ENCODE results near the gene CTBP2.
"Not testable (repeated sequence)": the region's sequence is repeated elsewhere in the genome, so short reads cannot be mapped to it uniquely, and the experiment has no call there.

CTBP2 gene

GRCh38 chr10:125158601-125159485 is 1.5 kb downstream of the CTBP2 start:
- no peak for DNase-seq (ENCODE audit: low read depth in 4 of 4, low spot score in 1 of 4)

- no peak for DNase-seq (ENCODE audit: low read depth in 4 of 4, low spot score in 1 of 4)
Measured at GRCh38 chr10:125158275-125158600, 2.1 kb downstream of the CTBP2 start.

- no peak for DNase-seq (ENCODE audit: low read depth in 4 of 4, low spot score in 1 of 4)
Measured at GRCh38 chr10:125157505-125157904, 2.9 kb downstream of the CTBP2 start.

GRCh38 chr10:125156739-125157480 is 3.5 kb downstream of the CTBP2 start:
- no peak for DNase-seq (ENCODE audit: low read depth in 4 of 4, low spot score in 1 of 4)

DNA sequence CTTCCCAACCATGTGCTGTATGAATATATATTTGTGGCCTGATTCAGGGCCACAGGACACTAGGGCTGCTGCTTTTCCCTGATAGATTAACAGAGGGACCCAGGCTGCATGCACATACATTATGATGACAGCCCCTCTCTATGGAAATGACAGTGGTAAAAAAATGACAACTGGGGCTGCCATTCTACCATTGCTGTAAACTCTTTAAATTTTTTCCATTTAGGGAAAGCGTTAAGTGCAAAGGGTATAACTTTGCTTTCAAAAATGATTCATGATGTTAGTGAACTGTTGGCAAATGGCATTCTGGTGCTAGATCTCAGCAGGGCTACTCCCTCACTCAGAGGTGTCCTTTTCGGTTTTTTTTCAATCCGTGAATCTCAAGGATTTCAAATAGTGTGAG is 4.2 kb downstream of the CTBP2 start:
- no peak for DNase-seq (ENCODE audit: low read depth in 4 of 4, low spot score in 1 of 4)

DNA sequence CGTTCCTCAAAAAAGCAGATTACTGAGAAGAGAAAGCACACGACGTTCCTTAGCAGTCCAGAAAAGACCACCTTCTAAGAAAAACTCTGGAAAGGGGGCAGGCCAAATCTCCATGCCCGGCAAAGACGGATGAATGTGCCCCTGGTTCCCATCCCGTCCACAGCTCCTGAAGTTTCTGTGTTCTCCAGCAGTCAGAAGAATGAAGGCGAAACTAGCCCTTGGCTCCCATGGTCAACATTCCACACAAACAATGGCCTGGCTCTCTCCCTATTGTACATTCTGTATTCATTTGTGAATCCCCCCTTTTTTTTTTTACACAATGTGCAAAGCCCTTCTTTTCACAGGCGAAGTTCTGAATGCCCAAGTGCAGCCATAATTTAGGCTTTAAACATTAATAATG is 5.3 kb downstream of the CTBP2 start:
- DNase-seq (ENCODE audit: low read depth in 4 of 4, low spot score in 1 of 4): no peak

DNA sequence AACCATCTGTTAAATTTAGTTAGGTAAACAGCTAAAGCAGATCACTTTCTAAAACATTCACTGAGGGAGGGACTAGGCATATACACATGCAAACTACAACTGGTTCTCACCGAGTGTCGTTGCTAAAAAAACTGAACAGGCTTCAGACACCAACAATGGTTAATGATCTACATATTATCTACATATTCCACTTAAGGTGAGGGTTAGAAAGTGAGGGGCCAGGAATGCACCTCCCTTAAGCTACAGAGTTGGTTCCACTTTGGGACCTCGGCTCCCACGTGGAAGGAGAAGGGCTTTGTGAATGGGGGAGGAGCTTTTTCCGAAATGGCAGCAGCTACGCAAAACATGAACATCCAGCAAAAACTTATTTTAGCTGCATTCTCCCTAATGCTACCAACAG is 5.8 kb downstream of the CTBP2 start:
- DNase-seq (ENCODE audit: low read depth in 4 of 4, low spot score in 1 of 4): no peak

DNA sequence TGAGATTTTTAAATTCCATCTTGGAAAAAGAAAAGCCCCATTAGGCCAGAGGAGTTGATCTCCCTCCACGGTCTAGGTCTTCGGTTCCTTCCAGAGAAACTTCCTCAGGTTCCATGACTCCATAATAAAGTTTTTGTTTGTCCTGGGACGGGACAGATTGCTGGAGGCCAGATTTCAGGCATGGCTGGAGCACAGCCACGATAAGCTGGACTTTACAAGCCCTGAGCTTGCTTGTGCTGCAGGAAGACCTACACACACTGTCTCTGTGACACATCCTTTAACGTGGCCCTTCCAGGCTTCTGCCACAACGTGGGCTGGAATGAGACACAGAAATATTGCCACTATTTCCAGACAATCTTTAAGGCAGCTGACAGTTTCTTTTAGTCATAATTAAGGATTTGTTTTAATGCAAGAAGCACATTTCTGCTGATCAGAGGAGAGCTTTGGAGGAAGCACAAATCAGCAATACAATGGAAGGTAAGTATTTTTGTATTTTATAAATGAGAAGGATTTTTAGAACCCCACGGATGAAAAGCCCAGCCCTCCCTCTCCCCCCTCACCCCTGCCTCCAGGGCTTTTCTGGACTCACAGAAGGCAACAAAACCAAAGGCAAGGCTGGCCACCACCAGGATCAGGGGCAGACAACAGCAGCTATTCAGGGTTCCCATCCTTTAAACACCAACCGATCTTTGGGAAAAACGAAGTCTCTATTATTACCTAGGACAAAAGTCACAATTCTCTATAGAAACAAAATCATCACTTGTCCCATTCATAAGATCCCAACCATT is 6.5 kb downstream of the CTBP2 start:
- DNase-seq (ENCODE audit: low read depth in 4 of 4, low spot score in 1 of 4): no peak

GRCh38 chr10:125152450-125153368 is 7.7 kb downstream of the CTBP2 start:
- no peak for DNase-seq (ENCODE audit: low read depth in 4 of 4, low spot score in 1 of 4)

DNA sequence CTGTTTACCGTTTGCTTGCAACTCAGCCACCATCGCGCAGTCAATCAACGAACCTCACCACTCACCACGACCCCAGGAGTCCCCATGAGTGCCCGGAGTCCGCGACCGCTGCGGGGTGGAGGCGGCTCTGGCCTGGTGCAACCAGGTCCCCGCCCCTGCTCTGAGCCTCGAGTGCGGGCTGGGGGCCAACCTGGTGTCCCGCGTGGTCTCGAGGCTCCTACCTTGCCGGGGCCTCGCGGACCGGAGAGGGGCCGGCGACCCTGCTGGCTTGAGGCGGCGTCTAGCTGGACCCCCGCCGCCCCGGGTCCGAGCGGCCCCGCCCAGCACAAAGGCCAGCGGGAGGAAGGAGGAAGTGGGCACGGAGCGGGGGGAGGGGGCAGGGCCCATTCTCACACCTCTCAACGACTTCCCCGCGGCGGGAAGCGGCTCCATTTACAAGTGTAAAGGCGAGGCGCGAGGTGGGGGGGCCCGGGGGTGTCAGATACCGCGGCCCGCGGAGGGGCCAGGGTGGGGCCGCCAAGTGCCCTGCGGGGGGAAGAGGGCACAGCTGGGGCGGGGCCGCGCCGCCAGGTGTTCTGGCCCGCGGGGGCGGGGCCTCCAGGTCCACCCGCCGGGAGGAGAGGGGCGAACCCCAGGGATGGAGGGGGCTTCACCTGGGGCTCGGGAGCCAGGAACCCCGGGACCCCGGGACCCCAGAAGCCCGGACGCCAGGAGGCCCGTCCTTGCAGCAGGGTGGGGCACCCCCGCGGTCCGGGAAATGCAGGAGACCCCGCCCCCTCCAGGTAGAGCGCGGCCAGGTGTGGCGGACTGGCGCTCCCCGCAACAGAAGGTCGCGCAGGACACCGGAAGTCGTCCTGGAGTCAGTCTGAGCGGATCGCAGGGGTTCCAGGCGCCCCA is 8.6 kb downstream of the CTBP2 start:
- DNase-seq (ENCODE audit: low read depth in 4 of 4, low spot score in 1 of 4): no peak

DNA sequence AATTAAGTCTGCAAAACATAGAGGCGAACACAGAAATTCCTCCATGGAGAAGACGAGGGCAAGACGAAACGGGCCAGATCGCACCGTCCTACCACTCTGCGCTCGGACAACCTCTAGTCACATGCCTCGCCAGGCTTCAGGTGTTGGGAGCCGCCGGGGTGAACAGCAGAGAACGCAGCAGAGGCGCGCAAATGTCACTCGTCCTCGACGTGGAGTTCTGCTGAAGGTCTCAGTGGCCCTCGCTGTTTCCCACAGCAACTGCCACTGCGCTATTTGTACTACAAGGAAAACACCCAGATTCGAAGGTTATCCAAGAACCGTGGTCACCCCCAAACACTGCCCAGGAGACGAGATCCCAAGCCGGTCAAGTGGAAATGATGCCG is 9.2 kb downstream of the CTBP2 start:
- no peak for DNase-seq (ENCODE audit: low read depth in 4 of 4, low spot score in 1 of 4)

DNA sequence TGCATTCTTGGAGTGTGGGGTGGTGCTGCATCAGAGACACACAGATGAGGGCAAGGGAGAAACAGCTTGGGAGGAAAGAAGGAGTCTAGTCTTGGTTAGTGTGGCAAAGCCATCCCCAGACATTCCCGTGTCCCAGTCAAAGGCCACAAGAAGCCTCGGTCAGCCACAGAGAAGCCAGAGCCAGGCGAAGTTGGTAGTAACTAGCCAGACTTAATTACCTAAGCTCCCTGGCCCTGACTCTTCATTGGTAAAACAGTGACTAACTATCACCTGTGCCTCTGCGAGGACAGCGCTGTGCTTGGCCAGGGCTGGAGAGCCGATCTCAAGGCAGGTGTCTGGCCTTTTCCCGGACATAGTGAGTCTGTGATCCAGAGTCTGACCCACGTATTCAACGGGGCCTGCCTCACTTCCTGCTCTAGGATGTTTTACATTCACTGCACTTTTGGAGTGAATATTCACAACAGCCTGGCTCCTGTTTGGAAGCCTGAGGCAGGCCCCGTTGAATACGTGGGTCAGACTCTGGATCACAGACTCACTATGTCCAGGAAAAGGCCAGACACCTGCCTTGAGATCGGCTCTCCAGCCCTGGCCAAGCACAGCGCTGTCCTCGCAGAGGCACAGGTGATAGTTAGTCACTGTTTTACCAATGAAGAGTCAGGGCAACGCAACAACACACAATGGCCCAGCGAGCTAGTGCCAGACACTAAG is 9.8 kb downstream of the CTBP2 start:
- not testable (repeated sequence) for DNase-seq (ENCODE audit: low read depth in 4 of 4, low spot score in 1 of 4)

DNA sequence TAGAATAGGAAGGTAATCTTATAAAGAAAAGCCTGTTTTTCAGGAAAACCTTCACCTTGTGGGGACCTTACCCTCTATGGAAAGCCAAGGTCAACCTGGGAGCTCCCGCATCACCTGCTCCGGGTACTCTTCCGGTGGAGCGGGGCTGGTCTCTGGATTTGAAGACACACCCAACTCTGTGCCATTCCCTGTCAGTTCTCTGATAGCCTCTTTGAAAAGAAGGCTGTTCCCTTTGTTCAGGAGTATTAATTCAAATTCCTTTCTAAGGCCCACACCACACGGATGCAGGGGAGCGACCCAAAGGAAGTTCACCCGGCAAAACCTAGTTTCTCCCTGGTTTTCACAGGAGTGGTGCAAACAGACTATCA is 10.7 kb downstream of the CTBP2 start:
- DNase-seq (ENCODE audit: low read depth in 4 of 4, low spot score in 1 of 4): no peak

GRCh38 chr10:125149036-125149679 is 11.2 kb downstream of the CTBP2 start:
- no peak for DNase-seq (ENCODE audit: low read depth in 4 of 4, low spot score in 1 of 4)

DNA sequence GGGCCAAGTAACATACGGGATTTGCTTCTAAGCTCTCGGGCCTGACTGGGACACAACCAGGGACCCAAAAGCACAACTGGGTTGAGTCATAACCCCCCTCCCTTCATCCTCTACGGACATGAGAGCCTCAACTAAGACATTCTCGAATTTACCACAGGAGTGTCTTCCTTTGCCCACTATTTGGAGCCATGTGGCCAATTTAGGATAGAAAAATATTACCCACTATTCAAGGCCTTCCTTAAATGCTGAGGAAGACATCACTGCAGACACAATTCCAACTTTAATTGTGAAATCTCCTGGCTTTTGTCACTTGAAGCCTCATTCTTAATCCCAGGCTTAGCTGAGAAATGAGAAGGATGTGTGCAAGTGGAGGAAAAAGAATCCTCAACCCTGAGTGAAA is 11.8 kb downstream of the CTBP2 start:
- no peak for DNase-seq (ENCODE audit: low read depth in 4 of 4, low spot score in 1 of 4)

DNA sequence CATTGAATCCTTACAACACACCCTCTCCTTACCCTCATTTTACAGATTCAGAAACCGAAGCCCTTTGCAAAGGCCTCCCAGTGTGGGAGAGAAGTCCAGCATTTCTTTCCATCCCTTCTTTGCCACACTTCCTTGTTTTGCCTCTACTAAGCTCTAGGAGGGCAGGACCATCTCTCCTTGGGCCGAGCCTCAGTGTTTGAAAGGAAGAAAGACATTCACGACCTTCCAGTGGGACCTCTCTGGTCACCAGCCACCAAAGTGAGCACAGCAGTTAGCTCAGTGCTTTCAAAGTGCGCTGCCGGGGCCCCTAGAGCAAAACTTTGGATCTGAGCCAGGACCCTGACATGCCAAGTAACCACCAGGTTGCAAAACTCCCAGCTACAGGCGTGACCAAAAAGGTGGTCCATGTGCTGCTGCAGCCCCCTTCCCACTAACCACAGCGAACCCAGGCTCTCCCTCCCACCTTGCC is 12.4 kb downstream of the CTBP2 start:
- no peak for DNase-seq (ENCODE audit: low read depth in 4 of 4, low spot score in 1 of 4)

GRCh38 chr10:125146791-125147579 is 13.4 kb downstream of the CTBP2 start:
- DNase-seq (ENCODE audit: low read depth in 4 of 4, low spot score in 1 of 4): no peak

DNA sequence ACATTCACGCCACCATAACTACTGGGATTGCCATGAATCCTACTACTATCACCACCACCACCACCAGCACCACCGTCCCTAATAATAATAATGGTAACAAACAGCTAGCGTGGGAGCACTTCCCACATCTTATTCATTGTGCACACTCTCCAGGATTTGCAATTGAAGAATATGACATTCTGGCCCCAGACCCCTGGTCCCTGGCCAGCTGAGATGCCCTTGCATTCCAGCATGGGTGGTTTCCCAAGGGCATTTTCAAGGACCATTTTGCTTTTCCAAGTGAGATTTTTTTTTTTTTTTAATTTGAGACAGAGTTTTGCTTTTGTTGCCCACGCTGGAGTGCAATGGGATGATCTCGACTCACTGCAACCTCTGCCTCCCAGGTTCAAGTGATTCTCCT is 14.7 kb downstream of the CTBP2 start:
- no peak for DNase-seq (ENCODE audit: low read depth in 4 of 4, low spot score in 1 of 4)
